ENCODE measurements around the gene PXMP2. TPM values are rescaled to one million over a fixed set of nuclear protein-coding genes. Genes with fewer than 3 reads are reported as not detected.
A peak's percentile ranks its signal among the peaks of the same experiment; 100 is the strongest.

The PXMP2 gene
- total and polyA plus RNA-seq, 12 donors: 17.7 to 75.6 (median 46.7) TPM

DNA sequence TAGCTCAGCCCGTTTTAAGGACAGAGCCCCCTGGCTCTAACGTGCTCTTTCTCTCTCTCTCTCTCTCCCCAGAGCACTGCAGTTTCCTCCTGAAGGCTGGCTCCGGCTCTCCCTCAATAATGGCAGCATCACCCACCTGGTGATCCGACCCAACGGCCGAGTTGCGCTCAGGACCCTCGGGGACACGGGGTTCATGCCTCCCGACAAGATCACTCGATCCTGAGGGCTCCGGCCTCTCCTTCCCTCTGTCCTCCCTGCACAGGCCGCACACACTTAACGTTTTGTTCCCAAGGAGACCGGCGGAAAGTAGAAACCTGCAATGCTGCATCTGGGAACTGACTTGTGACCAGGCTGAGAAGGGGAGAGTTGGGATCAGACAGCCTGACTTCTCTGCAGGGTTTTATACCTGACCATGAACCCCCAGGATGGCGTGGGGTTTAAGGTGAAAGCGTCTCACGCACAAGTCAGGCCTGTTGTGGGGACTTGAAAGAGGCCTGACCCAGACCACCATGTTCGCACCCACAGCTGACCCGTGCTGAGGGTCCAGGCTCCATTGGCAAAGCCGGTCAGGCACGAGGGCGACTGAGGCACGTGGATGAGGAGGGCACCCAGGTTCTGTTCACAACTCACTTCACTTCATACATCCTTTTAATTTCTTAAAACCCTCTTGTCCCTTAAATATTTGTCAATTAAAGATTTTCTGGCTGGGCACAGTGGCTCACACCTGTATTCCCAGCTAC is 33.4 kb downstream of the PXMP2 start:
- WGBS, 2 donors: 94 to 95% methylated on average over 25 of the region's 25 CpGs

DNA sequence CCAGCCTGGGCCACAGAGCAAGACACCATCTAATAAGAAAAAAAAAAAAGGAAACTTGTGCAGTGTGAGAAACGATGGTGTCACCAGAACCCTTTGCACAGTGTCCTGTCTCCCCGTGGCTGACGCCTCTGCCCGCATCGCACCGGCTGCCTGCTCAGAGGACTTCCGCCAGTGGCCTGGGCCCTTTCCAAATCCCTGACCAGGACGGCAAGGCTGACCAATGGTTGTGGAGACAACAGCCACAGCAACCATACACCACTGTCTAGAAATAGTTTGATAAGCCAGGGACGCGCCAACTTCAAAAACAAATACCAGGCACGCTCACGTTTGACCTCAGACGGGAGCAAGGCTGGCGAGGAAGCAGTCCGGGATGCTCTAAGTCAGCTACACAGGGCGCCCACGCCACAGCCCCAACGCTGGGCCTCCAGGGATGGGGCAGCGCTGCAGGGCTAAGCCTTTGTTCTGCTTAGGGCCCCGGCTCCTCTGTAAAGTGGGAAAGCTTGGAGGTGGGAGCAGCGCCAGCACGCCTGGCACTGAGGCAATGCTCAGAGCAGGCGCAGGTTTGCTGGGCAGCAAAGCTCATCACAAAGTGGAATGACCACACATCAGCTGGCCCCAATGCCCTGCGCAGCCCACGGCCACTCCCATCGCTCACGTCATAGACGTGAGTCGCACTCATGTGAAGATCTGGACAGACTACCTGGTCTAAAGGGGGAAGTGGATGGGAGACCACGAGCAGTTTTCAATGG is 35.8 kb downstream of the PXMP2 start:
- Histone ChIP-seq H3K4me1 (peaks cover 0 to 5% (median 0%) of the 10 kb centered on the region in 9 donors), H3K4me3 (no peak overlapping the region), H3K27ac (no peak overlapping the region), H3K9me3 (no peaks in the 10 kb centered on the region), H3K36me3 (peaks cover 0 to 97% (median 44%) of the 10 kb centered on the region in 9 donors), H3K27me3 (no peaks in the 10 kb centered on the region)
- 69 to 76% methylated on average over 30 of the region's 30 CpGs for WGBS, 2 donors
- TF ChIP-seq, protein P1, sequence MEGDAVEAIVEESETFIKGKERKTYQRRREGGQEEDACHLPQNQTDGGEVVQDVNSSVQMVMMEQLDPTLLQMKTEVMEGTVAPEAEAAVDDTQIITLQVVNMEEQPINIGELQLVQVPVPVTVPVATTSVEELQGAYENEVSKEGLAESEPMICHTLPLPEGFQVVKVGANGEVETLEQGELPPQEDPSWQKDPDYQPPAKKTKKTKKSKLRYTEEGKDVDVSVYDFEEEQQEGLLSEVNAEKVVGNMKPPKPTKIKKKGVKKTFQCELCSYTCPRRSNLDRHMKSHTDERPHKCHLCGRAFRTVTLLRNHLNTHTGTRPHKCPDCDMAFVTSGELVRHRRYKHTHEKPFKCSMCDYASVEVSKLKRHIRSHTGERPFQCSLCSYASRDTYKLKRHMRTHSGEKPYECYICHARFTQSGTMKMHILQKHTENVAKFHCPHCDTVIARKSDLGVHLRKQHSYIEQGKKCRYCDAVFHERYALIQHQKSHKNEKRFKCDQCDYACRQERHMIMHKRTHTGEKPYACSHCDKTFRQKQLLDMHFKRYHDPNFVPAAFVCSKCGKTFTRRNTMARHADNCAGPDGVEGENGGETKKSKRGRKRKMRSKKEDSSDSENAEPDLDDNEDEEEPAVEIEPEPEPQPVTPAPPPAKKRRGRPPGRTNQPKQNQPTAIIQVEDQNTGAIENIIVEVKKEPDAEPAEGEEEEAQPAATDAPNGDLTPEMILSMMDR (IDR thresholded peaks at IDR 0.05): no peak
- peak; percentile 58 to 63 for DNase-seq
- ATAC-seq: peak; percentile 52 to 90 (median 73)
- intact Hi-C loops (cut with DNase I): no loop called here

More for the DNA sequence above, 33.4 kb downstream of the PXMP2 start:
- H3K4me3 ChIP-seq: no peak overlapping the region
- no peak overlapping the region for H3K27ac ChIP-seq
- ATAC-seq (no peak), DNase-seq (no peak)
- H3K9me3 ChIP-seq: no peaks in the 10 kb centered on the region
- TF ChIP-seq, protein P1 (IDR thresholded peaks at IDR 0.05): no peak
- peaks cover 0 to 5% (median 0%) of the 10 kb centered on the region in 9 donors for H3K4me1 ChIP-seq
- H3K27me3 ChIP-seq: no peaks in the 10 kb centered on the region
- peaks cover 0 to 96% (median 30%) of the 10 kb centered on the region in 9 donors for H3K36me3 ChIP-seq
- intact Hi-C loops (cut with DNase I): no loop called here

DNA sequence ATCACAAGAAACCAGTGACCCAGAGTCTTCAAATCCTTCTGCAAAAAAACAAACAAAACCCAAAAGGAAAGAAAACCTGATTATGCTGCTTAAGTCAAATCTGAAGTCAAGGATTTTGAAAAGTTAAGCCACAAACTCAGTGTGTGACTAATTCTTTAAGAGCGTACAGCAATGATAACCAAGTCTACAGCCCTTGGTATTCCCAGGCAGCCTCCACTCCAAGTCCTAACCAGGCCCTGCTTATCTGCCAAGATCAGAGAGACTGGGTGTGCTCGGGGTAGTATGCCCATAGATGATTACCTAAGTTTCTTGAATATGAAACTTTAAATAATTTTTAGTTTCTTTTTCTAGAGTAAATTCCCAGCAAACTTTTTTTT is 36.4 kb downstream of the PXMP2 start:
- TF ChIP-seq, protein P1 (IDR thresholded peaks at IDR 0.05): no peak
- intact Hi-C loops (cut with DNase I): no loop called here
- no peak for ATAC-seq
- DNase-seq: no peak
- Histone ChIP-seq H3K27me3 (no peaks in the 10 kb centered on the region), H3K27ac (no peak overlapping the region), H3K9me3 (no peaks in the 10 kb centered on the region), H3K36me3 (peaks cover 0 to 100% (median 47%) of the 10 kb centered on the region in 9 donors), H3K4me3 (no peak overlapping the region), H3K4me1 (peaks cover 0 to 5% (median 0%) of the 10 kb centered on the region in 9 donors)
- WGBS, 2 donors: 89 to 96% methylated on average over 2 of the region's 2 CpGs

DNA sequence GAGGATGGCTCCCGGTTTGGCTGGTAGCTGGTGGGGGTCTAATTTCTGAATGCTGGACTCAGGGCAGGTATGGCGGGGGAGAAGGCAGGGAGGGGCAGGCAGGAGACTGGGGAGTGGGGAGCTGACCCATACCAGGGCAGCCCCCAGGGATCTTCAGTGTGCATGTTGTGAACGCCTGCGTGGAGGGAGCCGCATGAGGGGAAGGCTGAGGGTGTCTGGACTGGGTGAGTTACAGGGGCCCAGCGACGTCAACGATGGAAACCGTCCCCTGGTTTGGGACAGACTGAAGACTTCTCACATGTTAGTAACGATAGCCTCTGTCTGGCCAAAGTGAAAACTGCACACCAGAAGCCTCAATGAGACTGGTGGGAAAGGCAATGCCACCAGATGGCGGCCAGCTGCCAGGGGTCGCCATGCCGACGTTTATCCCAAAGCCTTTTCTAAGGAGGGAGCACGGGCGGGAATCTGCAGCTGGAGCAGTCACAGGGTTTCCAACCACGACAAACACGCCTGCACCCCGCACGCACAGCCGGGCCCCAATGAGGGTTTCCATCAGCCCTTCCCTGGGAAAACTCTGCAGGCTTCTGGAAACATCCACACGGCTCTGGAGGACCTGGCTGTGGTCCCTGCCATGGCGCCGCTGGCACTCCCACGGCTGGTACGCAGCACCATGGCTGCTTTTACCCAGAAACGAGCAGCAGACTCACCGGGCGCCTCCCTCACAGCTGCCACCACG is 37.3 kb downstream of the PXMP2 start:
- Histone ChIP-seq H3K36me3 (peaks cover 0 to 97% (median 40%) of the 10 kb centered on the region in 9 donors), H3K4me3 (no peak overlapping the region), H3K27me3 (no peaks in the 10 kb centered on the region), H3K4me1 (peaks cover 0 to 5% (median 0%) of the 10 kb centered on the region in 9 donors), H3K9me3 (no peaks in the 10 kb centered on the region), H3K27ac (no peak overlapping the region)
- DNase-seq (no peak), ATAC-seq (no peak)
- 89 to 93% methylated on average over 30 of the region's 30 CpGs for WGBS, 2 donors
- TF ChIP-seq, protein P1 (IDR thresholded peaks at IDR 0.05): no peak
- intact Hi-C loops (cut with DNase I): no loop called here
